ENCODE results near the gene CHURC1. TPM values are rescaled to one million over a fixed set of nuclear protein-coding genes. Genes with fewer than 3 reads are reported as not detected.

The CHURC1 gene
- total RNA-seq, 2 experiments from 2014 or later: 33.0 to 72.5 TPM

DNA sequence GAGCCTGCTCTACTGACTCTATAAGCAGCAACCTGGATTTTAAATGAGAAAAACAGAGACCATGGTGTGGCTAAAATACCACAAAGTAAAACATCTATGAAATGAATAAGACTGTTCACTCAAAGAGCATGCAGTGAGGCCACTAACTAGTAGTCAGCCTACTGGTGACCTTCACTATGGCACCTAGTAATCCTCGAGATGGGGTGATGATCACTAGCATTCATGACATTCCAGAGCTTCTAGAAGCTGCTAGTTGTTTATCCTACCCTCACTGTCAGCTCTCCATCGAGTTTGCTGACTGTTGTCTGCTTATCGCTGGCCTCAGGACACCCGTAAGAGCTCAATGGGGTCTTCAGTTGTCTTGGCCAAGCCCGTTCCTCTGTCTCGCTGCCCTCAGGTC is 48.3 kb upstream of the CHURC1 start:
- intact Hi-C loops (cut with micrococcal nuclease; ENCODE audit: unreplicated experiment): no loop called here
- H3K79me2 ChIP-seq (ENCODE audit: insufficient read depth, low read depth, low read length): no peaks in the 10 kb centered on the region
- H3K9me3 ChIP-seq (ENCODE audit: low read length): no peaks in the 10 kb centered on the region
- DNase-seq (ENCODE audit: low spot score): no peak
- TF ChIP-seq, protein P1, sequence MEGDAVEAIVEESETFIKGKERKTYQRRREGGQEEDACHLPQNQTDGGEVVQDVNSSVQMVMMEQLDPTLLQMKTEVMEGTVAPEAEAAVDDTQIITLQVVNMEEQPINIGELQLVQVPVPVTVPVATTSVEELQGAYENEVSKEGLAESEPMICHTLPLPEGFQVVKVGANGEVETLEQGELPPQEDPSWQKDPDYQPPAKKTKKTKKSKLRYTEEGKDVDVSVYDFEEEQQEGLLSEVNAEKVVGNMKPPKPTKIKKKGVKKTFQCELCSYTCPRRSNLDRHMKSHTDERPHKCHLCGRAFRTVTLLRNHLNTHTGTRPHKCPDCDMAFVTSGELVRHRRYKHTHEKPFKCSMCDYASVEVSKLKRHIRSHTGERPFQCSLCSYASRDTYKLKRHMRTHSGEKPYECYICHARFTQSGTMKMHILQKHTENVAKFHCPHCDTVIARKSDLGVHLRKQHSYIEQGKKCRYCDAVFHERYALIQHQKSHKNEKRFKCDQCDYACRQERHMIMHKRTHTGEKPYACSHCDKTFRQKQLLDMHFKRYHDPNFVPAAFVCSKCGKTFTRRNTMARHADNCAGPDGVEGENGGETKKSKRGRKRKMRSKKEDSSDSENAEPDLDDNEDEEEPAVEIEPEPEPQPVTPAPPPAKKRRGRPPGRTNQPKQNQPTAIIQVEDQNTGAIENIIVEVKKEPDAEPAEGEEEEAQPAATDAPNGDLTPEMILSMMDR (conservative IDR thresholded peaks at IDR 0.05; ENCODE audit: low read length): no peak
- TF ChIP-seq EZH2phosphoT487 (IDR thresholded peaks at IDR 0.05; ENCODE audit: borderline replicate concordance, low read depth, low read length): no peak
- no peak overlapping the region for H3K4me2 ChIP-seq (ENCODE audit: low read length)
- H3K4me3 ChIP-seq (ENCODE audit: low read depth, low read length, poor library complexity, severe bottlenecking): no peak overlapping the region
- H3K9me2 ChIP-seq (ENCODE audit: insufficient read depth, low read length): no peaks in the 10 kb centered on the region
- H3K36me3 ChIP-seq (ENCODE audit: insufficient read depth, low read length): no peaks in the 10 kb centered on the region
- no peak overlapping the region for H2AFZ ChIP-seq (ENCODE audit: low read length)
- H3K4me1 ChIP-seq (ENCODE audit: insufficient read depth, low read length, poor library complexity, severe bottlenecking): no peaks in the 10 kb centered on the region
- ChIA-PET CTCF (ENCODE audit: unreplicated experiment) (no interaction called here), POLR2A (no interaction called here)
- no peaks in the 10 kb centered on the region for H4K20me1 ChIP-seq (ENCODE audit: insufficient read depth, low read length)
- BruUV-seq (replicated peaks): no TSS peak
- no peak overlapping the region for H3K27ac ChIP-seq (ENCODE audit: low read depth, low read length, poor library complexity, severe bottlenecking)

GRCh38 chr14:64867182-64867581 is 47.1 kb upstream of the CHURC1 start:
- H3K4me1 ChIP-seq (ENCODE audit: insufficient read depth, low read length, poor library complexity, severe bottlenecking): no peaks in the 10 kb centered on the region
- H3K9me3 ChIP-seq (ENCODE audit: low read length): no peaks in the 10 kb centered on the region
- H3K79me2 ChIP-seq (ENCODE audit: insufficient read depth, low read depth, low read length): no peaks in the 10 kb centered on the region
- H3K4me3 ChIP-seq (ENCODE audit: low read depth, low read length, poor library complexity, severe bottlenecking): no peak overlapping the region
- no peaks in the 10 kb centered on the region for H3K36me3 ChIP-seq (ENCODE audit: insufficient read depth, low read length)
- no peak for DNase-seq (ENCODE audit: low spot score)
- no peak overlapping the region for H3K27ac ChIP-seq (ENCODE audit: low read depth, low read length, poor library complexity, severe bottlenecking)
- ChIA-PET CTCF (ENCODE audit: unreplicated experiment) (no interaction called here), POLR2A (no interaction called here)
- H2AFZ ChIP-seq (ENCODE audit: low read length): no peak overlapping the region
- intact Hi-C loops (cut with micrococcal nuclease; ENCODE audit: unreplicated experiment): no loop called here
- no TSS peak for BruUV-seq (replicated peaks)
- no peaks in the 10 kb centered on the region for H3K9me2 ChIP-seq (ENCODE audit: insufficient read depth, low read length)
- TF ChIP-seq EZH2phosphoT487 (IDR thresholded peaks at IDR 0.05; ENCODE audit: borderline replicate concordance, low read depth, low read length): no peak
- TF ChIP-seq, protein P1 (conservative IDR thresholded peaks at IDR 0.05; ENCODE audit: low read length): no peak
- no peak overlapping the region for H3K4me2 ChIP-seq (ENCODE audit: low read length)
- no peaks in the 10 kb centered on the region for H4K20me1 ChIP-seq (ENCODE audit: insufficient read depth, low read length)

DNA sequence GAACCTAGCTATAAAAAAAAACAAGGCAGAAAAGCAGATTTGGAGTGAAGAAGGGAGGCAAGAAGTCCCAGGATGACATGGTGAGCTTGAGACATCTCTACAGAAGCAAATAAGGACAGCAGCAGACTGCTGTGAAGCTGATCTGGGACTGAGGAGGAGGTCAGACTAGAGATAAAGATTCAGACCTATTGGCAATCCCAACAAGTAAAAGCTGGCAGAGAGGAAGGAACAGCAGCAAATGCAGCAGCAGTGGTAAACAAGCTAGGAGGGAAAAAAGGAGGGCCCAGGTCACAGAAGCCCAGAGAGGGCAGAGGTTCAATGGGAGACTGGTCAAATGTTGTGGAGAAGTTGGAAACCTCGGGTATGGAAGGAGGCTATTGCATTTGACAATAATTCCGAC is 45.9 kb upstream of the CHURC1 start:
- no peak for DNase-seq (ENCODE audit: low spot score)
- POLR2A ChIA-PET: interaction anchor here (1.5 kb wide), 1 partner anchor 18 kb away, joined by 3 read pairs; no protein-coding TSS in a partner anchor
- CTCF ChIA-PET (ENCODE audit: unreplicated experiment): no interaction called here

More for the DNA sequence above, 45.9 kb upstream of the CHURC1 start:
- no peak overlapping the region for H3K4me3 ChIP-seq (ENCODE audit: low read depth, low read length, poor library complexity, severe bottlenecking)
- intact Hi-C loops (cut with micrococcal nuclease; ENCODE audit: unreplicated experiment): no loop called here
- H3K36me3 ChIP-seq (ENCODE audit: insufficient read depth, low read length): no peaks in the 10 kb centered on the region
- TF ChIP-seq, protein P1 (conservative IDR thresholded peaks at IDR 0.05; ENCODE audit: low read length): no peak
- no peak for TF ChIP-seq EZH2phosphoT487 (IDR thresholded peaks at IDR 0.05; ENCODE audit: borderline replicate concordance, low read depth, low read length)
- BruUV-seq (replicated peaks): no TSS peak
- no peaks in the 10 kb centered on the region for H3K9me2 ChIP-seq (ENCODE audit: insufficient read depth, low read length)
- H3K79me2 ChIP-seq (ENCODE audit: insufficient read depth, low read depth, low read length): no peaks in the 10 kb centered on the region
- no peak overlapping the region for H3K27ac ChIP-seq (ENCODE audit: low read depth, low read length, poor library complexity, severe bottlenecking)
- H3K4me2 ChIP-seq (ENCODE audit: low read length): no peak overlapping the region
- H3K9me3 ChIP-seq (ENCODE audit: low read length): no peaks in the 10 kb centered on the region
- no peaks in the 10 kb centered on the region for H4K20me1 ChIP-seq (ENCODE audit: insufficient read depth, low read length)
- H2AFZ ChIP-seq (ENCODE audit: low read length): no peak overlapping the region
- no peaks in the 10 kb centered on the region for H3K4me1 ChIP-seq (ENCODE audit: insufficient read depth, low read length, poor library complexity, severe bottlenecking)

All from OCI-LY7 (cell line).